ENCODE data around the gene DNAH6. TPM values are rescaled to one million over a fixed set of nuclear protein-coding genes. Genes with fewer than 3 reads are reported as not detected.

The DNAH6 gene
- polyA plus RNA-seq, 1 donor (not counting 4 experiments of a cell fraction or from before 2014, with no cell fraction given): 0.05 TPM

DNA sequence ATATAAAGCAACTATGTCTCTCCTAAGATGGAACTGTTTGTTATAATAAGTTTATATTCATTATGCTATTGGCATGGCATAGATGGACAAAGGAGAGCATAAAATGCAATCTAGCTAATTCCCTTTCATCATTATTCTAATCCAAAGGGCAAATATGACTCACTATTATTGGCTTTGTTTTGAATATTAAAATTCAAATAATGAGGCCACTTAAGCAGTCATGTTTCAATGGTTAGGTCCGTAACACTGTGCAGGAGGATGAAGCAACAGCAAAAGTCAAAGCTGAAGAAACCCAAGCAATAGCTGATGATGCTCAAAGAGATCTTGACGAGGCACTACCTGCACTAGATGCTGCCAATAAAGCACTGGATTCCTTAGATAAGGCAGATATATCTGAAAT lies 187.5 kb downstream of the DNAH6 start:
- FAIRE-seq: no peak
- dilution Hi-C loops (cut with MboI; ENCODE audit: extremely low pct_ligation_motif_present, low sequenced_read_pairs): no loop called here
- no peak overlapping the region for H2AFZ ChIP-seq (ENCODE audit: control insufficient read depth, low read length)

DNA sequence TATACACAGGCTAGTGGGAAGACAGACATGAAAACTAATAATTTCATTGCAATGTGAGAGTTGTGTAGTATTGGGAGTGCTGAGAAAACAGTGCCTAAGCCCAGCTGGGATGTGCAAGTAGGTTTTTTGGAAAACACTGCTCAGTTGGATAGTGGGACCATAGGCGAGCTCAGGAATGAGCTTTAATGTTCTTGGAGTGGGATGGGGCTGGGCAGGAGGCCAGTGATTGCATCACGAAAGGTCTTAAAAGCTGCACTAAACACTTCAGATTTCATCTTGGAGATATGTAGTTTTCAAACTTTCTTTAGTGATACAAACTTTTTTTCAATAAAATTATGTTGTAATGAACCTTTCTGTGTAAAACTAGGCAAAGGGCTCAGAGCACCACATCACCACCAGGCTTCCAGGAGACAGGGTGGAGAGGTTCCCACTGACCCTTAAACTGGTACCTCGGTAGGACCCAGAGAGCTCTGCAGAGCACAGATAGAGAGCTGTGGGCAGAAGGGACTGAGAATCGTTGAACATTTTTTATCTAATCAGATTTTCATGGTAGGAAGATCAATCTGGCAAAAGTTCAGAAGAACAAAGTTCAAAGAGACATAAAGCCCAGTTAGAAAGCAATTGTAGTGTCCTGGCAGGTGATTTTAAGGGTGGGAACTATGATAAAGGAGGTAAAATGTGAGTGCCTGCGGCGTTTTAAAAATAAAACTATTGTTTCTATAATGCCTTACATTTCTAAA lies 188.4 kb downstream of the DNAH6 start:
- TF ChIP-seq, protein P1, sequence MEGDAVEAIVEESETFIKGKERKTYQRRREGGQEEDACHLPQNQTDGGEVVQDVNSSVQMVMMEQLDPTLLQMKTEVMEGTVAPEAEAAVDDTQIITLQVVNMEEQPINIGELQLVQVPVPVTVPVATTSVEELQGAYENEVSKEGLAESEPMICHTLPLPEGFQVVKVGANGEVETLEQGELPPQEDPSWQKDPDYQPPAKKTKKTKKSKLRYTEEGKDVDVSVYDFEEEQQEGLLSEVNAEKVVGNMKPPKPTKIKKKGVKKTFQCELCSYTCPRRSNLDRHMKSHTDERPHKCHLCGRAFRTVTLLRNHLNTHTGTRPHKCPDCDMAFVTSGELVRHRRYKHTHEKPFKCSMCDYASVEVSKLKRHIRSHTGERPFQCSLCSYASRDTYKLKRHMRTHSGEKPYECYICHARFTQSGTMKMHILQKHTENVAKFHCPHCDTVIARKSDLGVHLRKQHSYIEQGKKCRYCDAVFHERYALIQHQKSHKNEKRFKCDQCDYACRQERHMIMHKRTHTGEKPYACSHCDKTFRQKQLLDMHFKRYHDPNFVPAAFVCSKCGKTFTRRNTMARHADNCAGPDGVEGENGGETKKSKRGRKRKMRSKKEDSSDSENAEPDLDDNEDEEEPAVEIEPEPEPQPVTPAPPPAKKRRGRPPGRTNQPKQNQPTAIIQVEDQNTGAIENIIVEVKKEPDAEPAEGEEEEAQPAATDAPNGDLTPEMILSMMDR (optimal IDR thresholded peaks at IDR 0.05 in 1 of 3, IDR thresholded peaks at IDR 0.05 in 1 of 3, conservative IDR thresholded peaks at IDR 0.05 in 1 of 3; ENCODE audit: extremely low read depth in 1 of 3, insufficient read depth in 2 of 3, low read length in 3 of 3): no peak
- no peak for TF ChIP-seq EZH2 (IDR thresholded peaks at IDR 0.05; ENCODE audit: low read length)

More for the DNA sequence above, 187.5 kb downstream of the DNAH6 start:
- no peak for DNase-seq (ENCODE audit: low read depth, low spot score)
- no peak overlapping the region for H3K27ac ChIP-seq (ENCODE audit: control insufficient read depth, insufficient read depth, low read length)
- no peak overlapping the region for H3K4me2 ChIP-seq (ENCODE audit: control insufficient read depth, extremely low read depth, insufficient read depth, low read depth, low read length)
- no peak overlapping the region for H3K4me3 ChIP-seq (ENCODE audit: control insufficient read depth in 2 of 3, extremely low read depth in 1 of 3, insufficient read depth in 2 of 3, low read depth in 1 of 3, low read length in 3 of 3)
- H3K9me3 ChIP-seq (ENCODE audit: control insufficient read depth, low read depth, low read length): no peaks in the 10 kb centered on the region
- no peaks in the 10 kb centered on the region for H4K20me1 ChIP-seq (ENCODE audit: control insufficient read depth, extremely low read depth, insufficient read depth, low read length)
- H3K9ac ChIP-seq (ENCODE audit: control insufficient read depth, extremely low read depth, insufficient read depth, low read length): no peak overlapping the region
- H3K27me3 ChIP-seq (ENCODE audit: control insufficient read depth, extremely low read depth, insufficient read depth, low read length): no peaks in the 10 kb centered on the region
- H3K36me3 ChIP-seq (ENCODE audit: control insufficient read depth in 2 of 2, extremely low read depth in 1 of 2, insufficient read depth in 2 of 2, low read length in 2 of 2): no peaks in the 10 kb centered on the region
- no peaks in the 10 kb centered on the region for H3K9me1 ChIP-seq (ENCODE audit: control insufficient read depth, extremely low read depth, insufficient read depth, low read length)
- no peak for TF ChIP-seq EZH2 (IDR thresholded peaks at IDR 0.05; ENCODE audit: low read length)
- TF ChIP-seq, protein P1 (optimal IDR thresholded peaks at IDR 0.05 in 1 of 3, IDR thresholded peaks at IDR 0.05 in 1 of 3, conservative IDR thresholded peaks at IDR 0.05 in 1 of 3; ENCODE audit: extremely low read depth in 1 of 3, insufficient read depth in 2 of 3, low read length in 3 of 3): no peak
- H3K4me1 ChIP-seq (ENCODE audit: control insufficient read depth, extremely low read depth, insufficient read depth, low read length): no peaks in the 10 kb centered on the region
- no peaks in the 10 kb centered on the region for H3K79me2 ChIP-seq (ENCODE audit: control insufficient read depth, insufficient read depth, low read length)

More for the DNA sequence above, 188.4 kb downstream of the DNAH6 start:
- Histone ChIP-seq H3K4me2 (ENCODE audit: control insufficient read depth, extremely low read depth, insufficient read depth, low read depth, low read length) (no peak overlapping the region), H3K4me1 (ENCODE audit: control insufficient read depth, extremely low read depth, insufficient read depth, low read length) (no peaks in the 10 kb centered on the region), H3K36me3 (ENCODE audit: control insufficient read depth in 2 of 2, extremely low read depth in 1 of 2, insufficient read depth in 2 of 2, low read length in 2 of 2) (no peaks in the 10 kb centered on the region), H2AFZ (ENCODE audit: control insufficient read depth, low read length) (no peak overlapping the region), H3K79me2 (ENCODE audit: control insufficient read depth, insufficient read depth, low read length) (no peaks in the 10 kb centered on the region), H4K20me1 (ENCODE audit: control insufficient read depth, extremely low read depth, insufficient read depth, low read length) (no peaks in the 10 kb centered on the region), H3K4me3 (ENCODE audit: control insufficient read depth in 2 of 3, extremely low read depth in 1 of 3, insufficient read depth in 2 of 3, low read depth in 1 of 3, low read length in 3 of 3) (no peak overlapping the region), H3K9me3 (ENCODE audit: control insufficient read depth, low read depth, low read length) (no peaks in the 10 kb centered on the region), H3K27ac (ENCODE audit: control insufficient read depth, insufficient read depth, low read length) (no peak overlapping the region), H3K9me1 (ENCODE audit: control insufficient read depth, extremely low read depth, insufficient read depth, low read length) (no peaks in the 10 kb centered on the region), H3K9ac (ENCODE audit: control insufficient read depth, extremely low read depth, insufficient read depth, low read length) (no peak overlapping the region), H3K27me3 (ENCODE audit: control insufficient read depth, extremely low read depth, insufficient read depth, low read length) (no peaks in the 10 kb centered on the region)
- dilution Hi-C loops (cut with MboI; ENCODE audit: extremely low pct_ligation_motif_present, low sequenced_read_pairs): no loop called here
- FAIRE-seq (no peak), DNase-seq (ENCODE audit: low read depth, low spot score) (no peak)
